RWPE1 (cell line): ENCODE measurements around the gene CLEC4A.

Experiments
- CTCF ChIA-PET: fragments of 350-600 bp; sonication (Branson Sonifier 250); formaldehyde crosslinking; extraction: SDS; loops from one replicate; lab custom pipeline; 2021; lab: Yijun Ruan, JAX
- POLR2A ChIA-PET: fragments of 400-600 bp; formaldehyde crosslinking; extraction: SDS; loops from one replicate; lab custom pipeline; 2020; ENCODE audit warnings: antibody characterized with exemption; ENCODE audit not compliant: low non-redundant PET; lab: Yijun Ruan, JAX
- DNase-seq: peaks from one replicate; pipeline ENCODE4 v3.0.0; 2012; ENCODE audit warnings: low spot score
- H3K27ac ChIP-seq: fragments of 450-650 bp; 2 replicates; pipeline ENCODE4 v1.5.1; 2017
- CTCF ChIP-seq: fragments of 450-650 bp; conservative IDR thresholded peaks from 2 replicates; pipeline ENCODE4 v1.5.1; 2017; ENCODE audit warnings: low read depth, mild to moderate bottlenecking

The CLEC4A gene

GRCh38 chr12:8123124-8123912 lies at the start of gene CLEC4A:
Gene CLEC4A (plus strand): TSS chr12:8123617. CDS start chr12:8123879, 262 bp downstream.
- no peak for DNase-seq
- ChIA-PET POLR2A (no interaction called here), CTCF (no interaction called here)
- TF ChIP-seq CTCF = no peak
- H3K27ac ChIP-seq = no peak within 1 kb of the TSS

- no peak for DNase-seq
- TF ChIP-seq CTCF = no peak
- ChIA-PET POLR2A (no interaction called here), CTCF (no interaction called here)
- H3K27ac ChIP-seq = no peak overlapping the region
Measured at GRCh38 chr12:8075935-8076334, 47.5 kb upstream of the CLEC4A start.

GRCh38 chr12:8076366-8076765 lies 47.1 kb upstream of the CLEC4A start:
- no peak overlapping the region for H3K27ac ChIP-seq
- ChIA-PET POLR2A (no interaction called here), CTCF (no interaction called here)
- no peak for DNase-seq
- TF ChIP-seq CTCF = no peak

GRCh38 chr12:8077207-8077606 lies 46.2 kb upstream of the CLEC4A start:
- POLR2A ChIA-PET = interaction anchor here (0.6 kb wide), 1 partner anchor 34 kb away, joined by 3 read pairs; no protein-coding TSS in a partner anchor
- peak; percentile 72 for DNase-seq
- CTCF ChIA-PET = no interaction called here
- TF ChIP-seq CTCF = no peak
- H3K27ac ChIP-seq = no peak overlapping the region

GRCh38 chr12:8078398-8078797 lies 45.0 kb upstream of the CLEC4A start:
- CTCF ChIA-PET = no interaction called here
- no peak overlapping the region for H3K27ac ChIP-seq
- peak; percentile 30 for DNase-seq
- no peak for TF ChIP-seq CTCF
- POLR2A ChIA-PET = no interaction called here

GRCh38 chr12:8078916-8079315 lies 44.5 kb upstream of the CLEC4A start:
- H3K27ac ChIP-seq = no peak overlapping the region
- no peak for TF ChIP-seq CTCF
- no peak for DNase-seq
- ChIA-PET POLR2A (no interaction called here), CTCF (no interaction called here)
